Measurements from ENCODE around the gene PHC3.

DNA sequence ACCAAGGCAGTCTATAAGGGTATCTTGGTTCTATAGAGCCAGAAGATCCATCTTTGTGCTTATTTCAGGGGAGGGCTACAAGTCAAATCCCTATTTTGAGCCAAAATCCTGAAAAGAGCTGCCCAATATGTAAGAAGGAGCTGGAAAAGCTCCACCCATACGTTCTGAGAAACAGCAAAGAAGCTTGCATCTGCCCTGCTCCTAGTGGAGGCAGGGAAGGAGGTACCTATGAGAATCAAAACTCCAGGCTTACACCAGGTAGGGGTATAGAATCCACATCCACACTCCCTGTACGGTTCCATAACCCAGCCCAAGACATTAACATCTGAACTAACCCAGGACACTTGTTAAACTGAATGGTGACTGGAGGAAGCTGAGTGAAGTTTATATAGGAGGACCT, 30.0 kb downstream of the PHC3 start:
- no peak for TF ChIP-seq POLR2AphosphoS5 (IDR thresholded peaks at IDR 0.05)
- TF ChIP-seq CTCF (IDR thresholded peaks at IDR 0.05), result no peak
- TF ChIP-seq POLR2A (IDR thresholded peaks at IDR 0.05), result no peak
